Astrocyte (in vitro differentiated cells and primary cell): Measurements from ENCODE around the gene RTL1. TPM values are rescaled to one million over a fixed set of nuclear protein-coding genes. Genes with fewer than 3 reads are reported as not detected.
A peak's percentile ranks its signal among the peaks of the same experiment; 100 is the strongest.

Source experiments
- DNase-seq: peaks from one replicate; pipeline ENCODE4 v3.0.0-alpha.2; 2010; ENCODE audit warnings: low read depth
- FAIRE-seq: peaks from 2 replicates; lab custom pipeline; 2011; peaks lifted over from hg19 to GRCh38; lab: Jason Lieb, UNC
- H2AFZ ChIP-seq: 2 replicates; pipeline ENCODE4 v1.6.0; 2012; ENCODE audit warnings: low read depth, low read length, inconsistent platforms
- H3K27ac ChIP-seq: 2 replicates; pipeline ENCODE4 v1.5.1; 2011; ENCODE audit warnings: low read depth, low read length, inconsistent platforms
- H3K27me3 ChIP-seq: 2 replicates; pipeline ENCODE4 v1.6.0; 2011; ENCODE audit warnings: low read length, inconsistent platforms; ENCODE audit not compliant: insufficient read depth
- H3K36me3 ChIP-seq: 2 replicates; pipeline ENCODE4 v1.5.1; 2011; ENCODE audit warnings: low read length, inconsistent platforms; ENCODE audit not compliant: insufficient read depth
- H3K4me1 ChIP-seq: 2 replicates; pipeline ENCODE4 v1.5.1; 2011; ENCODE audit warnings: low read length, inconsistent platforms; ENCODE audit not compliant: insufficient read depth
- H3K4me2 ChIP-seq: 2 replicates; pipeline ENCODE4 v1.6.0; 2012; ENCODE audit warnings: low read length, inconsistent platforms
- H3K4me3 ChIP-seq: 2 replicates; pipeline ENCODE4 v1.5.1; 2011; ENCODE audit warnings: low read depth, mild to moderate bottlenecking, low read length, inconsistent platforms; ENCODE audit not compliant: insufficient read depth
- H3K79me2 ChIP-seq: 2 replicates; pipeline ENCODE4 v1.6.0; 2012; ENCODE audit warnings: mild to moderate bottlenecking, low read length, inconsistent platforms; ENCODE audit not compliant: insufficient read depth
- H3K9ac ChIP-seq: 2 replicates; pipeline ENCODE4 v1.6.0; 2012; ENCODE audit warnings: mild to moderate bottlenecking, low read length, inconsistent platforms
- H3K9me3 ChIP-seq: 2 replicates; pipeline ENCODE4 v1.5.1; 2012; ENCODE audit warnings: low read depth, mild to moderate bottlenecking, low read length, inconsistent platforms; ENCODE audit not compliant: insufficient read depth
- H4K20me1 ChIP-seq: 2 replicates; pipeline ENCODE4 v1.6.0; 2012; ENCODE audit warnings: low read length, inconsistent platforms; ENCODE audit not compliant: insufficient read depth
- H3K27ac Mint-ChIP-seq: one replicate; pipeline ENCODE4 v1.8.0; 2021; ENCODE audit warnings: mild to moderate bottlenecking, mixed read lengths; ENCODE audit not compliant: unreplicated experiment
- H3K27me3 Mint-ChIP-seq: one replicate; pipeline ENCODE4 v1.8.0; 2021; ENCODE audit warnings: low read depth, mixed read lengths; ENCODE audit not compliant: unreplicated experiment
- H3K36me3 Mint-ChIP-seq: one replicate; pipeline ENCODE4 v1.8.0; 2021; ENCODE audit warnings: low read depth, mixed read lengths; ENCODE audit not compliant: unreplicated experiment
- H3K4me1 Mint-ChIP-seq: one replicate; pipeline ENCODE4 v1.8.0; 2021; ENCODE audit warnings: low read depth, mixed read lengths; ENCODE audit not compliant: unreplicated experiment
- H3K4me3 Mint-ChIP-seq: one replicate; pipeline ENCODE4 v1.8.0; 2021; ENCODE audit warnings: mild to moderate bottlenecking, moderate library complexity, mixed read lengths; ENCODE audit not compliant: unreplicated experiment
- H3K9me3 Mint-ChIP-seq: one replicate; pipeline ENCODE4 v1.8.0; 2021; ENCODE audit warnings: mild to moderate bottlenecking, mixed read lengths; ENCODE audit not compliant: unreplicated experiment
- CTCF ChIP-seq: IDR thresholded peaks from 2 replicates; pipeline ENCODE4 v1.5.1; 2011; ENCODE audit warnings: low read depth, mild to moderate bottlenecking, inconsistent platforms, low read length, moderate library complexity; ENCODE audit not compliant: insufficient read depth
- EZH2 ChIP-seq: IDR thresholded peaks from 2 replicates; pipeline ENCODE4 v1.6.1; 2012; ENCODE audit warnings: mild to moderate bottlenecking, low read length, inconsistent platforms; ENCODE audit not compliant: insufficient read depth
- total RNA-seq: library from RNA; stranded (reverse); gene quantifications from 2 replicates; pipeline ENCODE4 v1.2.1, GENCODE V29; 2021

RTL1 gene
- total RNA-seq, 1 donor from 2014 or later = 0.18 TPM

GRCh38 chr14:100871234-100872186 is 32.0 kb downstream of the RTL1 start:
- Histone ChIP-seq H3K9me3 (no peaks in the 10 kb centered on the region), H2AFZ (no peak overlapping the region), H3K79me2 (peaks cover 46% of the 10 kb centered on the region), H3K4me2 (no peak overlapping the region), H4K20me1 (peaks cover 75% of the 10 kb centered on the region), H3K4me1 (no peaks in the 10 kb centered on the region), H3K27ac (peak overlapping the region; percentile 75), H3K4me3 (no peak overlapping the region), H3K27me3 (no peaks in the 10 kb centered on the region), H3K36me3 (peaks cover 2% of the 10 kb centered on the region), H3K9ac (no peak overlapping the region)
- Mint-ChIP-seq H3K36me3 (no peaks in the 10 kb centered on the region), H3K4me3 (no peak overlapping the region), H3K27ac (no peak overlapping the region), H3K9me3 (peaks cover 11% of the 10 kb centered on the region), H3K27me3 (peaks cover 24% of the 10 kb centered on the region), H3K4me1 (no peaks in the 10 kb centered on the region)
- TF ChIP-seq CTCF (no peak), EZH2 (no peak)
- FAIRE-seq (no peak), DNase-seq (peak; percentile 35)

- no peak overlapping the region for H3K27ac ChIP-seq
- Mint-ChIP-seq H3K27me3 (peaks cover 39% of the 10 kb centered on the region), H3K27ac (no peak overlapping the region), H3K9me3 (peaks cover 13% of the 10 kb centered on the region), H3K4me1 (no peaks in the 10 kb centered on the region), H3K4me3 (no peak overlapping the region), H3K36me3 (no peaks in the 10 kb centered on the region)
- FAIRE-seq (no peak), DNase-seq (no peak)
- no peak overlapping the region for H3K9ac ChIP-seq
- no peak overlapping the region for H2AFZ ChIP-seq
- H3K27me3 ChIP-seq = no peaks in the 10 kb centered on the region
- H3K4me3 ChIP-seq = no peak overlapping the region
- H3K9me3 ChIP-seq = no peaks in the 10 kb centered on the region
- peaks cover 7% of the 10 kb centered on the region for H3K36me3 ChIP-seq
- H3K79me2 ChIP-seq = peaks cover 36% of the 10 kb centered on the region
- H3K4me1 ChIP-seq = no peaks in the 10 kb centered on the region
- H4K20me1 ChIP-seq = peaks cover 75% of the 10 kb centered on the region
- TF ChIP-seq EZH2 (no peak), CTCF (no peak)
- H3K4me2 ChIP-seq = no peak overlapping the region
These were observed 34.7 kb downstream of the RTL1 start for GRCh38 chr14:100868621-100869370.
